CD4-positive, alpha-beta T cell (primary cell): ENCODE data around the gene TMEM115. TPM values are rescaled to one million over a fixed set of nuclear protein-coding genes. Genes with fewer than 3 reads are reported as not detected.

ENCODE experiments used
- ATAC-seq: fragments of 200-7000 bp; cut with Tn5 transposase; one replicate; pipeline ENCODE4 v1.10.0; 2022; ENCODE audit warnings: mild to moderate bottlenecking; ENCODE audit not compliant: poor library complexity
- CTCF ChIA-PET: fragments of 350-600 bp; sonication (Branson Sonifier 250); formaldehyde crosslinking; loops from one replicate; lab custom pipeline; 2021; ENCODE audit warnings: antibody characterized with exemption, inconsistent platforms; lab: Charles Lee
- POLR2A ChIA-PET: fragments of 350-600 bp; sonication (Branson Sonifier 250); formaldehyde crosslinking; loops from one replicate; lab custom pipeline; 2021; ENCODE audit warnings: antibody characterized with exemption, inconsistent platforms; lab: Charles Lee
- DNase-seq, 14 experiments: peaks; one replicate each; pipeline ENCODE4 v3.0.0-alpha.2; 2013 to 2020; ENCODE audit warnings: mixed read lengths in 2 of 14
- H3K27ac ChIP-seq, 2 donors: one replicate each; pipeline versions ENCODE4 v1.5.1 to v1.7.0; 2013; ENCODE audit warnings: low read length in 2 of 2, low read depth in 1 of 2, mild to moderate bottlenecking in 1 of 2
- H3K27me3 ChIP-seq, 2 experiments: 1 replicate in 1 of 2; 2 replicates in 1 of 2; pipeline versions ENCODE4 v1.6.1 to v1.7.0; 2013; ENCODE audit warnings: low read length in 2 of 2, control low read depth in 1 of 2, mild to moderate bottlenecking in 1 of 2, moderate library complexity in 1 of 2; ENCODE audit not compliant: insufficient read depth in 2 of 2, control insufficient read depth in 1 of 2
- H3K36me3 ChIP-seq: one replicate; pipeline ENCODE4 v1.6.1; 2013; ENCODE audit warnings: low read length, control low read depth; ENCODE audit not compliant: insufficient read depth
- H3K4me1 ChIP-seq: one replicate; pipeline ENCODE4 v1.6.1; 2013; ENCODE audit warnings: low read length, control low read depth; ENCODE audit not compliant: insufficient read depth
- H3K4me3 ChIP-seq: one replicate; pipeline ENCODE4 v1.5.1; 2013; ENCODE audit warnings: mild to moderate bottlenecking, low read length, moderate library complexity
- H3K9me3 ChIP-seq, 2 experiments: 1 replicate in 1 of 2; 2 replicates in 1 of 2; pipeline versions ENCODE4 v1.6.1 to v1.7.0; 2013; ENCODE audit warnings: low read length in 2 of 2, mild to moderate bottlenecking in 2 of 2, control low read depth in 1 of 2, moderate library complexity in 1 of 2; ENCODE audit not compliant: control insufficient read depth in 1 of 2, insufficient read depth in 1 of 2
- H3K27ac Mint-ChIP-seq: one replicate; pipeline ENCODE4 v1.8.0; 2020; ENCODE audit warnings: mixed read lengths
- H3K27me3 Mint-ChIP-seq: one replicate; pipeline ENCODE4 v1.8.0; 2021; ENCODE audit warnings: mixed read lengths
- H3K36me3 Mint-ChIP-seq: one replicate; pipeline ENCODE4 v1.8.0; 2021; ENCODE audit warnings: low read depth, mixed read lengths
- H3K4me1 Mint-ChIP-seq: one replicate; pipeline ENCODE4 v1.8.0; 2021; ENCODE audit warnings: low read depth, mixed read lengths
- H3K4me3 Mint-ChIP-seq: one replicate; pipeline ENCODE4 v1.8.0; 2020; ENCODE audit warnings: mild to moderate bottlenecking, mixed read lengths
- H3K9me3 Mint-ChIP-seq: one replicate; pipeline ENCODE4 v1.8.0; 2020; ENCODE audit warnings: mixed read lengths
- CTCF ChIP-seq: fragments of 200-600 bp; IDR thresholded peaks from one replicate; pipeline ENCODE4 v1.8.0; 2022; ENCODE audit warnings: antibody characterized with exemption, mild to moderate bottlenecking
- intact Hi-C, 2 experiments: fragments of 100-400 bp; cut with DNase I in 1 of 2; cut with micrococcal nuclease in 1 of 2; formaldehyde crosslinking; loops; one replicate each; pipeline versions ENCODE4 v1.15.1 to v1.9.0; 2023 to 2025; cut with DNase I, micrococcal nuclease
- total RNA-seq, 174 experiments: library from RNA in 2 of 174; stranded (reverse) in 2 of 174; gene quantifications; one replicate each; pipeline ENCODE4 v1.2.3 and lab custom pipeline; 2021 to 2026

Gene TMEM115
- total RNA-seq, 2 experiments from 2014 or later, result 19.0 to 19.9 TPM

GRCh38 chr3:50374363-50375257 lies 15.3 kb upstream of the TMEM115 start:
- no peaks in the 10 kb centered on the region for H3K27me3 Mint-ChIP-seq
- H3K27me3 ChIP-seq, result no peaks in the 10 kb centered on the region
- intact Hi-C loops, result no loop called here
- CTCF ChIA-PET, result no interaction called here
- H3K9me3 ChIP-seq, result no peaks in the 10 kb centered on the region
- no peak for DNase-seq
- no peaks in the 10 kb centered on the region for H3K36me3 ChIP-seq
- H3K4me3 ChIP-seq, result no peak overlapping the region
- no peak for ATAC-seq
- peaks cover 12% of the 10 kb centered on the region for H3K4me1 Mint-ChIP-seq
- no peaks in the 10 kb centered on the region for H3K36me3 Mint-ChIP-seq
- no peak overlapping the region for H3K4me3 Mint-ChIP-seq
- H3K27ac ChIP-seq, result no peak overlapping the region
- H3K4me1 ChIP-seq, result peaks cover 7% of the 10 kb centered on the region
- TF ChIP-seq CTCF, result no peak
- H3K27ac Mint-ChIP-seq, result no peak overlapping the region
- no peaks in the 10 kb centered on the region for H3K9me3 Mint-ChIP-seq
- POLR2A ChIA-PET, result no interaction called here

- Histone ChIP-seq H3K27me3 (no peaks in the 10 kb centered on the region), H3K36me3 (no peaks in the 10 kb centered on the region), H3K9me3 (no peaks in the 10 kb centered on the region), H3K4me3 (no peak overlapping the region), H3K27ac (no peak overlapping the region), H3K4me1 (peaks cover 7% of the 10 kb centered on the region)
- no peaks in the 10 kb centered on the region for H3K36me3 Mint-ChIP-seq
- POLR2A ChIA-PET, result no interaction called here
- peaks cover 16% of the 10 kb centered on the region for H3K4me1 Mint-ChIP-seq
- H3K27ac Mint-ChIP-seq, result no peak overlapping the region
- H3K4me3 Mint-ChIP-seq, result no peak overlapping the region
- H3K27me3 Mint-ChIP-seq, result no peaks in the 10 kb centered on the region
- CTCF ChIA-PET, result no interaction called here
- no peaks in the 10 kb centered on the region for H3K9me3 Mint-ChIP-seq
- no peak for ATAC-seq
- TF ChIP-seq CTCF, result no peak
- intact Hi-C loops, result no loop called here
- DNase-seq, result no peak
Measured at GRCh38 chr3:50373146-50374051, 14.1 kb upstream of the TMEM115 start.

GRCh38 chr3:50372349-50372748 lies 13.0 kb upstream of the TMEM115 start:
- Mint-ChIP-seq H3K27ac (no peak overlapping the region), H3K36me3 (no peaks in the 10 kb centered on the region), H3K4me1 (peaks cover 17% of the 10 kb centered on the region), H3K9me3 (no peaks in the 10 kb centered on the region), H3K27me3 (no peaks in the 10 kb centered on the region), H3K4me3 (no peak overlapping the region)
- Histone ChIP-seq H3K4me1 (peaks cover 9% of the 10 kb centered on the region), H3K4me3 (no peak overlapping the region), H3K27ac (no peak overlapping the region), H3K27me3 (no peaks in the 10 kb centered on the region), H3K36me3 (no peaks in the 10 kb centered on the region), H3K9me3 (no peaks in the 10 kb centered on the region)
- no peak for TF ChIP-seq CTCF
- ChIA-PET POLR2A (no interaction called here), CTCF (no interaction called here)
- ATAC-seq (peak; percentile 52), DNase-seq (peak in 3 of 14 experiments; percentile 21 to 51 (median 32))
- intact Hi-C loops, result no loop called here
